ENCODE measurements around the gene GRPEL1. TPM values are rescaled to one million over a fixed set of nuclear protein-coding genes. Genes with fewer than 3 reads are reported as not detected.

The GRPEL1 gene
- total and polyA plus RNA-seq, 2 experiments from 2014 or later, result 27.4 to 112 TPM

- TF ChIP-seq ZNF462 (CRISPR knock-in tag; IDR thresholded peaks at IDR 0.05), result no peak
- TF ChIP-seq POLR2AphosphoS5 (IDR thresholded peaks at IDR 0.05; ENCODE audit: low read depth), result no peak
- no peak for TF ChIP-seq ZNF114 (CRISPR knock-in tag; IDR thresholded peaks at IDR 0.05)
- TF ChIP-seq EZH2 (IDR thresholded peaks at IDR 0.05; ENCODE audit: low read depth, unreplicated experiment), result no peak
- no peak for TF ChIP-seq STAT1 (IDR thresholded peaks at IDR 0.05; ENCODE audit: unreplicated experiment)
Measured at GRCh38 chr4:7052923-7053715, 14.7 kb downstream of the GRPEL1 start (continued).

GRCh38 chr4:7052313-7052712, 15.6 kb downstream of the GRPEL1 start:
- Histone ChIP-seq H4K20me1 (replicated peaks; ENCODE audit: insufficient read depth) (peaks cover 21% of the 10 kb centered on the region), H3K4me2 (no peak overlapping the region)
- TF ChIP-seq NANOG (IDR thresholded peaks at IDR 0.05; ENCODE audit: borderline replicate concordance) (no peak), ZNF114 (CRISPR knock-in tag; IDR thresholded peaks at IDR 0.05) (no peak), ZNF331 (CRISPR knock-in tag; IDR thresholded peaks at IDR 0.05; ENCODE audit: low read depth) (no peak), EZH2 (IDR thresholded peaks at IDR 0.05; ENCODE audit: low read depth, unreplicated experiment) (no peak), STAT1 (IDR thresholded peaks at IDR 0.05; ENCODE audit: unreplicated experiment) (no peak), POLR2AphosphoS5 (IDR thresholded peaks at IDR 0.05; ENCODE audit: low read depth) (no peak), CREB1 (CRISPR knock-in tag; IDR thresholded peaks at IDR 0.05; ENCODE audit: low read depth) (no peak), EZH2phosphoT487 (IDR thresholded peaks at IDR 0.05; ENCODE audit: unreplicated experiment) (no peak), ETS1 (IDR thresholded peaks at IDR 0.05) (no peak)

More at GRCh38 chr4:7052313-7052712, 15.6 kb downstream of the GRPEL1 start:
- no peak overlapping the region for H3K4me3 ChIP-seq
- no peaks in the 10 kb centered on the region for H3K27me3 ChIP-seq (ENCODE audit: insufficient read depth)
- peaks cover 5% of the 10 kb centered on the region for H3K36me3 Mint-ChIP-seq (ENCODE audit: low read depth)
- no peaks in the 10 kb centered on the region for H3K4me1 ChIP-seq (ENCODE audit: insufficient read depth)
- H3K27me3 Mint-ChIP-seq (ENCODE audit: insufficient read depth, low read depth, poor library complexity), result peaks cover 5% of the 10 kb centered on the region
- H3K9me2 ChIP-seq (ENCODE audit: insufficient read depth), result no peaks in the 10 kb centered on the region
- H2AFZ ChIP-seq, result no peak overlapping the region
- H3K4me1 Mint-ChIP-seq, result peaks cover 23% of the 10 kb centered on the region
- H3K4me3 Mint-ChIP-seq, result no peak overlapping the region
- no peaks in the 10 kb centered on the region; the same call in 2 of the 3 replicates for H3K9me3 Mint-ChIP-seq
- H3K79me2 ChIP-seq (replicated peaks; ENCODE audit: insufficient read depth), result peaks cover 29% of the 10 kb centered on the region
- H3F3A ChIP-seq (replicated peaks; ENCODE audit: low read depth), result no peaks in the 10 kb centered on the region
- H3K27ac ChIP-seq (ENCODE audit: low read depth), result no peak overlapping the region
- H3K36me3 ChIP-seq (ENCODE audit: insufficient read depth), result no peaks in the 10 kb centered on the region
- ATAC-seq (no peak), DNase-seq (ENCODE audit: low spot score) (no peak)
- no peak overlapping the region for H3K27ac Mint-ChIP-seq
